Measurements from ENCODE around the gene ETFA. TPM values are rescaled to one million over a fixed set of nuclear protein-coding genes. Genes with fewer than 3 reads are reported as not detected.

The ETFA gene
- total RNA-seq, 1 experiment from 2014 or later, result 164 TPM

- Mint-ChIP-seq H3K9me3 (ENCODE audit: unreplicated experiment) (no peaks in the 10 kb centered on the region), H3K4me1 (ENCODE audit: insufficient read depth, unreplicated experiment) (peaks cover 6% of the 10 kb centered on the region), H3K27ac (ENCODE audit: low read depth, unreplicated experiment) (no peak overlapping the region), H3K4me3 (ENCODE audit: unreplicated experiment) (no peak overlapping the region), H3K27me3 (ENCODE audit: insufficient read depth, unreplicated experiment) (no peaks in the 10 kb centered on the region), H3K36me3 (ENCODE audit: insufficient read depth, unreplicated experiment) (peaks cover 36% of the 10 kb centered on the region)
- TF ChIP-seq, protein P1, sequence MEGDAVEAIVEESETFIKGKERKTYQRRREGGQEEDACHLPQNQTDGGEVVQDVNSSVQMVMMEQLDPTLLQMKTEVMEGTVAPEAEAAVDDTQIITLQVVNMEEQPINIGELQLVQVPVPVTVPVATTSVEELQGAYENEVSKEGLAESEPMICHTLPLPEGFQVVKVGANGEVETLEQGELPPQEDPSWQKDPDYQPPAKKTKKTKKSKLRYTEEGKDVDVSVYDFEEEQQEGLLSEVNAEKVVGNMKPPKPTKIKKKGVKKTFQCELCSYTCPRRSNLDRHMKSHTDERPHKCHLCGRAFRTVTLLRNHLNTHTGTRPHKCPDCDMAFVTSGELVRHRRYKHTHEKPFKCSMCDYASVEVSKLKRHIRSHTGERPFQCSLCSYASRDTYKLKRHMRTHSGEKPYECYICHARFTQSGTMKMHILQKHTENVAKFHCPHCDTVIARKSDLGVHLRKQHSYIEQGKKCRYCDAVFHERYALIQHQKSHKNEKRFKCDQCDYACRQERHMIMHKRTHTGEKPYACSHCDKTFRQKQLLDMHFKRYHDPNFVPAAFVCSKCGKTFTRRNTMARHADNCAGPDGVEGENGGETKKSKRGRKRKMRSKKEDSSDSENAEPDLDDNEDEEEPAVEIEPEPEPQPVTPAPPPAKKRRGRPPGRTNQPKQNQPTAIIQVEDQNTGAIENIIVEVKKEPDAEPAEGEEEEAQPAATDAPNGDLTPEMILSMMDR (IDR thresholded peaks at IDR 0.05; ENCODE audit: unreplicated experiment), result no peak
- BruUV-seq (replicated peaks), result no TSS peak
- CTCF ChIA-PET, result interaction anchor here (1.1 to 1.9 kb wide), 3 partner anchors 11 to 27 kb away, joined by 3 to 5 read pairs (median 4); no protein-coding TSS in a partner anchor
- intact Hi-C loops (cut with micrococcal nuclease), result no loop called here
- DNase-seq (ENCODE audit: unreplicated experiment), result peak; percentile 42
- POLR2A ChIA-PET, result no interaction called here
These were observed 102.4 kb downstream of the ETFA start for GRCh38 chr15:76208786-76209424.

GRCh38 chr15:76208084-76208785 lies 103.0 kb downstream of the ETFA start:
- TF ChIP-seq, protein P1 (IDR thresholded peaks at IDR 0.05; ENCODE audit: unreplicated experiment), result no peak
- Mint-ChIP-seq H3K4me3 (ENCODE audit: unreplicated experiment) (no peak overlapping the region), H3K36me3 (ENCODE audit: insufficient read depth, unreplicated experiment) (peaks cover 43% of the 10 kb centered on the region), H3K27me3 (ENCODE audit: insufficient read depth, unreplicated experiment) (no peaks in the 10 kb centered on the region), H3K27ac (ENCODE audit: low read depth, unreplicated experiment) (no peak overlapping the region), H3K9me3 (ENCODE audit: unreplicated experiment) (no peaks in the 10 kb centered on the region), H3K4me1 (ENCODE audit: insufficient read depth, unreplicated experiment) (peaks cover 6% of the 10 kb centered on the region)
- intact Hi-C loops (cut with micrococcal nuclease), result no loop called here
- CTCF ChIA-PET, result interaction anchor here (0.5 to 1.9 kb wide), 4 partner anchors 12 to 27 kb away, joined by 3 to 5 read pairs (median 4); no protein-coding TSS in a partner anchor
- BruUV-seq (replicated peaks), result no TSS peak
- no peak for DNase-seq (ENCODE audit: unreplicated experiment)
- POLR2A ChIA-PET, result interaction anchor here (2.4 kb wide), 1 partner anchor 12 kb away, joined by 14 read pairs; no protein-coding TSS in a partner anchor

DNA sequence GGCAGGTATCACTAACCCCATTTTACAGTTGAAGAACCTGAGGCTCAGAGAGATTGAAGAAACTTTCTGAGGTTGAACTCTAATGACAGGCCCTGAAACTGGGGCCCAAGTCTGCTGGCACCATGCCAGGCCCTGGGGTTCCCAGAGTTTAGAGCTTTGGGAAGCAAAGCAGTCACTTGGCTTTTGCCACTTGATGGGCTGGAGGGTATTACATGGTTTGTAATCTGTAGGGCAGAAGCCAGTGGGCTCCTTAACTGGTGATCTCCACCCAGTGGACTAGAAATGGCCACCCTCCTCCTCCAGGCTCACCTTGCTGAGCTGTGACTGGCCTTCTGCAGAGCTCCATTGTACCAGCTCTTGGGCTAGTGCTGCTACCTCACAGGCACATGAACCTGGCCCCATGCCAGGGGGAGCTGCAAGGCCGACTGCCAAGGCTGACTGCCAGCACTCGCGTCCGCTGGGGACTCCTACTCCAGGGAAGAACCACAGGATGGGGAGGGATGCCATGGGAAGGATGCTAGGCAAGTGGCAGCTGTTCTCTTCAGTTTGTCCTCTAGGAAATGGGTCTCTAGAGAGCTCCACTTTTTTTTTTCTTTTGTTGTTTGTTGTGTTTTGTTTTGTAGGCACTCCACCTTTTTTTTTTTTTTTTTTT lies 104.8 kb downstream of the ETFA start:
- BruUV-seq (replicated peaks), result no TSS peak
- no peaks in the 10 kb centered on the region for H3K9me3 Mint-ChIP-seq (ENCODE audit: unreplicated experiment)
- no peaks in the 10 kb centered on the region for H3K27me3 Mint-ChIP-seq (ENCODE audit: insufficient read depth, unreplicated experiment)
- intact Hi-C loops (cut with micrococcal nuclease), result loop anchor here (1.0 kb wide), 1 partner anchor 9 kb away; no protein-coding TSS in a partner anchor
- ChIA-PET CTCF (interaction anchor here (0.6 to 1.3 kb wide), 5 partner anchors 9 to 692 kb away, joined by 3 to 7 read pairs (median 3); no protein-coding TSS in a partner anchor), POLR2A (interaction anchor here (0.6 to 2.4 kb wide), 8 partner anchors 9 to 193 kb away, joined by 3 to 14 read pairs (median 4); no protein-coding TSS in a partner anchor)
- no peak overlapping the region for H3K4me3 Mint-ChIP-seq (ENCODE audit: unreplicated experiment)
- peak; percentile 95 for DNase-seq (ENCODE audit: unreplicated experiment)
- TF ChIP-seq, protein P1 (IDR thresholded peaks at IDR 0.05; ENCODE audit: unreplicated experiment), result no peak
- no peak overlapping the region for H3K27ac Mint-ChIP-seq (ENCODE audit: low read depth, unreplicated experiment)
- peaks cover 31% of the 10 kb centered on the region for H3K36me3 Mint-ChIP-seq (ENCODE audit: insufficient read depth, unreplicated experiment)
- H3K4me1 Mint-ChIP-seq (ENCODE audit: insufficient read depth, unreplicated experiment), result peaks cover 6% of the 10 kb centered on the region

All from MCF 10A (cell line).